ENCODE results near the gene FGD2. TPM values are rescaled to one million over a fixed set of nuclear protein-coding genes. Genes with fewer than 3 reads are reported as not detected.

The FGD2 gene
- total and polyA plus RNA-seq, 2 of the 8 experiments (the other 6 are each of a cell fraction or from before 2014, with no cell fraction given) = 0.12 to 0.32 TPM

DNA sequence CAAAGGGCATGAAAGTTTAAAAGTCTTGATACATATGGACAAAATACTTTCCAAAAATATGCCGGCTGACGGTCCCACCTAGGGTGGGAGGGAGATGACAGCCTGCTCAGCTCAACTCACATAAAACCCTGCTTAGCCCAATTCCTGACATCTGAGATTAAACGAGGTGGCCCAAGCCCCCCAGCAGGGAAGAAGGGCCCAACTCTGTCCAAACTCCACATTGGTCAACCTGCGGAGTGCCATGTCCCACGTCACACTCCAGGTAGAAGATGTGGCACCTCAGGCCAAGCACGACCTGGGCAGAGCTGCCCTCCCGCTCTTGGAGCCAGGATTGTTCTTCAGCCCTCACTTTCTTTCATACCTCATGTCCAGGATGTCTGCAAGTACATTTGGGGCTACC is 48.2 kb downstream of the FGD2 start:
- 0 out of 2 replicates have a peak overlapping the region, but pooled peaks have one; percentile 66 for H2BK20ac ChIP-seq (ENCODE audit: low read length)
- no peaks in the 10 kb centered on the region for H3K36me3 ChIP-seq (ENCODE audit: control insufficient read depth in 2 of 4, insufficient read depth in 4 of 4, low read length in 3 of 4)
- H3K27ac ChIP-seq (ENCODE audit: low read depth, low read length) = no peak overlapping the region
- H2AK5ac ChIP-seq (ENCODE audit: low read depth, low read length) = 0 out of 2 replicates have a peak overlapping the region, but pooled peaks have one; percentile 54
- no peak overlapping the region for H2AFZ ChIP-seq (ENCODE audit: low read length)
- no peaks in the 10 kb centered on the region for H3K27me3 ChIP-seq (replicated peaks in 1 of 4; ENCODE audit: control insufficient read depth in 3 of 4, extremely low read depth in 1 of 4, insufficient read depth in 3 of 4, low read length in 3 of 4)
- H3K4me3 ChIP-seq (ENCODE audit: extremely low read depth in 1 of 4, insufficient read depth in 2 of 4, low read depth in 3 of 4, low read length in 4 of 4) = no peak overlapping the region
- ChIA-PET CTCF (ENCODE audit: partially characterized antibody) (interaction anchor here (0.8 to 29.2 kb wide), 14 partner anchors 9 to 152 kb away, joined by 3 to 635 read pairs (median 4); partner anchors contain the start of gene PIM1), POLR2A (ENCODE audit: partially characterized antibody) (interaction anchor here (0.7 to 11.1 kb wide), 11 partner anchors 10 to 146 kb away, joined by 3 to 82 read pairs (median 4); partner anchors contain the start of gene PIM1)
- H3K18ac ChIP-seq (ENCODE audit: extremely low read depth, low read length) = no peak overlapping the region
- no peaks in the 10 kb centered on the region for H3K9me3 ChIP-seq (ENCODE audit: insufficient read depth in 2 of 2, low read depth in 1 of 2, low read length in 1 of 2)
- H4K5ac ChIP-seq (ENCODE audit: insufficient read length, low read depth, low read length) = no peak overlapping the region
- H3K56ac ChIP-seq (replicated peaks; ENCODE audit: insufficient read length, low read depth, low read length) = no peak overlapping the region
- H3K23ac ChIP-seq (ENCODE audit: insufficient read length) = no peak overlapping the region
- H4K8ac ChIP-seq (ENCODE audit: extremely low read depth, insufficient read depth, low read length) = no peak overlapping the region
- 92% methylated on average over 7 of the region's 7 CpGs; no CpG with 5 or more reads in 1 of the 2 experiments for WGBS, 2 experiments (ENCODE audit: extremely low coverage in 1 of 2, insufficient coverage in 1 of 2, insufficient read length in 1 of 2, insufficient replicate concordance in 2 of 2, low coverage in 1 of 2, low lambda C conversion rate in 2 of 2, missing lambda C conversion rate in 1 of 2)
- peak overlapping the region; percentile 54; the same call in 1 of the 2 replicates for H2BK5ac ChIP-seq (ENCODE audit: low read depth, low read length)
- H3K79me1 ChIP-seq (ENCODE audit: low read depth, low read length) = no peaks in the 10 kb centered on the region
- H3K23me2 ChIP-seq (ENCODE audit: low read depth, low read length) = no peaks in the 10 kb centered on the region
- no peaks in the 10 kb centered on the region for H4K20me1 ChIP-seq (replicated peaks in 1 of 2; ENCODE audit: control insufficient read depth in 1 of 2, insufficient read depth in 2 of 2, low read length in 2 of 2)
- H3K4ac ChIP-seq (replicated peaks; ENCODE audit: insufficient read length, low read depth, low read length) = no peak overlapping the region
- no peak overlapping the region for H3K14ac ChIP-seq (ENCODE audit: insufficient read length)
- no peak for DNase-seq (ENCODE audit: low read depth in 1 of 2, low spot score in 2 of 2)
- FAIRE-seq = no peak
- H2BK12ac ChIP-seq (ENCODE audit: low read depth, low read length) = peak overlapping the region; percentile 68; the same call in 1 of the 2 replicates
- no peak overlapping the region for H3K9ac ChIP-seq (replicated peaks in 1 of 4; ENCODE audit: extremely low read depth in 1 of 4, low read depth in 3 of 4, low read length in 3 of 4)
- peak overlapping the region; percentile 20 for H4K91ac ChIP-seq (replicated peaks; ENCODE audit: insufficient read length, low read length)
- H3K4me1 ChIP-seq (replicated peaks in 1 of 4; ENCODE audit: control insufficient read depth in 3 of 4, insufficient read depth in 4 of 4, low read length in 3 of 4) = peaks cover 0 to 27% (median 20%) of the 10 kb centered on the region in 4 experiments; a peak in 6 of 7 replicates
- H3K79me2 ChIP-seq (ENCODE audit: control insufficient read depth in 1 of 2, insufficient read depth in 2 of 2, low read length in 2 of 2) = no peaks in the 10 kb centered on the region
- no peak overlapping the region for H2BK120ac ChIP-seq (replicated peaks; ENCODE audit: low read depth, low read length)
- H2BK15ac ChIP-seq (ENCODE audit: low read length) = peak overlapping the region; percentile 8; the same call in 1 of the 2 replicates
- no peak overlapping the region for H3K4me2 ChIP-seq (ENCODE audit: insufficient read depth in 1 of 2, low read depth in 2 of 2, low read length in 2 of 2)
- TF ChIP-seq, protein P1, sequence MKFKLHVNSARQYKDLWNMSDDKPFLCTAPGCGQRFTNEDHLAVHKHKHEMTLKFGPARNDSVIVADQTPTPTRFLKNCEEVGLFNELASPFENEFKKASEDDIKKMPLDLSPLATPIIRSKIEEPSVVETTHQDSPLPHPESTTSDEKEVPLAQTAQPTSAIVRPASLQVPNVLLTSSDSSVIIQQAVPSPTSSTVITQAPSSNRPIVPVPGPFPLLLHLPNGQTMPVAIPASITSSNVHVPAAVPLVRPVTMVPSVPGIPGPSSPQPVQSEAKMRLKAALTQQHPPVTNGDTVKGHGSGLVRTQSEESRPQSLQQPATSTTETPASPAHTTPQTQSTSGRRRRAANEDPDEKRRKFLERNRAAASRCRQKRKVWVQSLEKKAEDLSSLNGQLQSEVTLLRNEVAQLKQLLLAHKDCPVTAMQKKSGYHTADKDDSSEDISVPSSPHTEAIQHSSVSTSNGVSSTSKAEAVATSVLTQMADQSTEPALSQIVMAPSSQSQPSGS (IDR thresholded peaks at IDR 0.05; ENCODE audit: low read length) = no peak
- TF ChIP-seq SRF (IDR thresholded peaks at IDR 0.05; ENCODE audit: low read depth, low read length) (no peak), TCF12 (IDR thresholded peaks at IDR 0.05; ENCODE audit: low read depth, low read length) (no peak), PHF8 (conservative IDR thresholded peaks at IDR 0.05; ENCODE audit: low read depth, low read length) (no peak), RFX5 (IDR thresholded peaks at IDR 0.05; ENCODE audit: borderline replicate concordance, low read depth, low read length) (no peak), SAP30 (IDR thresholded peaks at IDR 0.05; ENCODE audit: insufficient read depth, insufficient replicate concordance, low read length) (no peak), EP300 (IDR thresholded peaks at IDR 0.05; ENCODE audit: borderline replicate concordance in 1 of 2, low read depth in 2 of 2, low read length in 2 of 2) (no peak), TAF1 (IDR thresholded peaks at IDR 0.05; ENCODE audit: low read depth, low read length) (no peak), KDM1A (IDR thresholded peaks at IDR 0.05; ENCODE audit: borderline replicate concordance, low read length) (no peak)
- TF ChIP-seq, protein P2, sequence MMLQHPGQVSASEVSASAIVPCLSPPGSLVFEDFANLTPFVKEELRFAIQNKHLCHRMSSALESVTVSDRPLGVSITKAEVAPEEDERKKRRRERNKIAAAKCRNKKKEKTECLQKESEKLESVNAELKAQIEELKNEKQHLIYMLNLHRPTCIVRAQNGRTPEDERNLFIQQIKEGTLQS (IDR thresholded peaks at IDR 0.05; ENCODE audit: insufficient read depth, low read depth, low read length) = no peak

Measured in H1 (cell line).